Anterior cingulate cortex (tissue), 58 donors: Measurements from ENCODE around the gene CMYA5.

Experiments
- DNase-seq, 58 donors: peaks; one replicate each; lab custom pipeline; 2025; lab: John Stamatoyannopoulos, UW

CMYA5 gene

DNA sequence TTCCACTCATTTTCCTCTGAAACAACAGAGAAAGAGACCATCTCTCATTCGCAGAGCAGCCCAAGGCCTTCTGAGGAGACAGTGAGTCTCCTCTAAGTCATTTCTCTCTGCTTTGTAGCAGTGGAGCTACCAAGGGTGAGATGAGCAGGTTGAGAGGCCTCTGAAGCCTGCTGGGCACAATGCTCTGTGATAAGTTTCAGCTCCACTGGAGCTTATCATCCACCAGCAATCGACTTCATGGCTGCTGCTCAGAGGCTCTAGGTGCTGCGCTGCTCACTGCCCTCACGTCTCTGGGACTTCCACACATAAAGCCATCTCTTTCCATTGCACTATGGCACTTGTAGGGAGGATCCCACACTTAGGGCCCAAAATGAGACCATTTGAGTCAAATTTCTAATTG, 96.3 kb downstream of the CMYA5 start:
- no peak for DNase-seq

DNA sequence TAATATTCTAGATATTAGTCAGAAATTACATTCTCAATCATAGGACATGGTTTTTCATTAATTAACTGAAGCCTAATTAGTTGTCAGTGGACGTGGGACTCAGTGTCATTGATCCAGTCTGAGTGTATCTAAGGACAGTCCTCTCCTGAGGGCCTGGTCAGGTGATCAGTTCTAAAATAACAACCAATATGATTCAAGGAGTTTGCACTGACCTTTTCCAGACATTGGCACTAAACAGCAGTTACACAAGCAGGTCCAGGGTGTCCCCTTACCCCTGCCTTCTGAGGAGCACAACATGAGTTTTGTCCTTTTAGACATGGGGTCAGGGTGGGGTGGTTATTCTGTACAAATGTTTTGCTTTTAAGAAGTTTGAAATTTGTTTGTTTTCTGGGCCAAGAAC, 97.8 kb downstream of the CMYA5 start:
- no peak for DNase-seq

DNA sequence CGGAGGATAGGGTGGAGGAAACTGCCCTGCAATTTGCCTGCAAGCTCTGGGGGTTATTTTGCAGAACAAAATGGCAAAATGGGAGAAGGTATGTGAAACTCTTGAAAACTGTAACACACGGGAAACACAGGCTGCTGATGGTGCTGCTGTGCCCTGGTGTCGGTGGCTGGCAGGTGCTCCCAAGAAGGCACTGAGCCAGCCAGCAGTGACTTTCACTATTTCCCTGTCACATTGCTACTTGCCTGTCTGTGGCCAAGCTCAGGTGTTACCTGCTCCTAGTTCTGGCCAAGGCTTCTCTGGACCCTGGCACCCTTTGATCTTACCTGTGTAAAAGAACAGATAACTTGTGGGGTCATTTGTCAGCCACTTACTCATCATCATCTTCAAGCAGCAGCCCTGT, 102.2 kb downstream of the CMYA5 start:
- no peak for DNase-seq

GRCh38 chr5:79792463-79792862, 102.8 kb downstream of the CMYA5 start:
- DNase-seq: no peak

DNA sequence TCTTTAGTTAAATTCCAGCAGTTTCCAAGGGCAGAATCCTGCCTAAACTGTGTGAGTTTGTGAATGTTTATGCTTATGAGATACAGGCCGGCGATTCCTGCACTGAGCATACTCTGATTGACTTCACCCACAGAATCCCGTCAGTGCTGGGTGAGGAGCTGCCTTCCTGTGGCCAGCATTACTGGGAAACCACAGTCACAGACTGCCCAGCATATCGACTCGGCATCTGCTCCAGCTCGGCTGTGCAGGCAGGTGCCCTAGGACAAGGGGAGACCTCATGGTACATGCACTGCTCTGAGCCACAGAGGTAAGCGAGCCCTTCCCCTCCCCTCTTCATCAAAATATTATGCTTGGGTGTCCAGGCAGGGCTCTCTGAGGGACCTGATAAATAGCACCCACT, 103.7 kb downstream of the CMYA5 start:
- no peak for DNase-seq

DNA sequence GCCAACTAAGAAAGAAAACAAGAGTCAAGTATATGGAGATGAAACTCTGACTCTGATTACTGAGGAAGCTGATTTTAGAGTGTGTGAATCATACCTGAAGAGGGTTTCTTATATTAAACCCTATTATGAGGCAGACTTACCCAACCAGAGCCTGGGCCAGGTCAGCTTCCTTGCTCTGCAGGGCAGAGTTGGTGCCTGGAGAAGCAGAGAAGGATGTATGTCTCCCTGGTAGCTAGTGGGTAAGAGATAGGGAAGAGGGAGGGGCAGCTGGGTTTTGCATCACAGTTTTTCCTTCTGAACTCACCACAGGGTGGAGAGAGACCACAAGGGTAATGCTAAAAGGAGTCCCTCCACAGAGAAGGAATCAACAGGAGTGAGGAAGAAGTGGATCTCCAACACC, 104.1 kb downstream of the CMYA5 start:
- DNase-seq: no peak

GRCh38 chr5:79794347-79794746, 104.7 kb downstream of the CMYA5 start:
- no peak for DNase-seq

DNA sequence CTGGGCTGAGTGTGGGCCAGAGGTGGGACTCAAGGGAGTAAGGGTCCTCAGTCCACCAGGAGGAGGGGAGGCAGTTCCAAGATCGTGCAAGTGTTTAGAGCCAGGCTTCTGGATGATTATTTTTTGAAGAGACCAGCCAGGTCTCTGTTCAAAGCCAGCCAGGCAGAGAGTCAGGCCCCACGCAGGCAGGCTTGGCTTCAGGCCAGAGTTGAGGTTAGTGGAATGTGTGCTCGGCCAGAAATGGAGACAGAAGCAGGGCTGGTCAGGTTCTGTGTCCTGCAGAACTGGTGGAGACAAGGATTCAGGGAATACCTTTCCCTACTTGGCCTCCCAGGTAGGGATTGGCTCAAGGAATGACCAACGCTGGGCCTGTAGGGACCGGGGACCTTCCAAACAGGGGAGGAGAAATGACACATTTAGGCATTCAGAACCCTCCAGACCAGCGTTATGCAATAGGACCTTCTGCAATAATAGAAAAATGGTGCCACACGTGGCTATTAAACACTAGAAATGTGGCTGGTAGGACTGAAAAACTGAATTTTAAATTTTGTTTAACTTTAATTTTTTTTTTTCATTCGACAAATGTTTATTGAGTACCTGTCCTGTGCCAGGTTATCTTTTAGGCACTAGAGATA, 106.2 kb downstream of the CMYA5 start:
- DNase-seq: peak in 1 of 58 donors; percentile 25

GRCh38 chr5:79798893-79799590, 109.4 kb downstream of the CMYA5 start:
- DNase-seq: no peak

- no peak for DNase-seq
These were observed 111.6 kb downstream of the CMYA5 start for GRCh38 chr5:79800979-79801827.

- no peak for DNase-seq
These were observed 112.8 kb downstream of the CMYA5 start for GRCh38 chr5:79802406-79802805.

- DNase-seq: no peak
These were observed 113.4 kb downstream of the CMYA5 start for GRCh38 chr5:79803007-79803406.

DNA sequence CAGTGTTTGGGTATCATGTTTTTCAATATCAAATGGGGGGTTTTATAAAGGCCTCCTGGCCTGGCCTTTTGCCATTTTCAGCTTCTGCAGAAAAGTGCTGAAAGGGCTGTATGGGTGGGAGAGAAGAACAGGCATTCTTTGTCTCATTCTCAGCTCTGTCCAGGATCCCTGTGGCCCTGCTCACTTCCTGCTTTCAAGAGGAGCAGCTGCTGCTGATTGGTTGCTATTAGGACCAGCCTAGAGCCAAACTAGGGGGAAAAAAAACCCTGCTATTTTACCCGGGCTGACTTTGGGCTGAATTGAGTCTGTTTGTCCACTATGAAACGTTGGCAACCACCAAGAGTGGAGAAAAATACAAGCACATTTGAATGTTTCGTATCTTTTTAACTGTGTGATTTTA, 117.1 kb downstream of the CMYA5 start:
- DNase-seq: peak in 38 of 58 donors; percentile 5 to 63 (median 28)

GRCh38 chr5:79809743-79810142, 120.1 kb downstream of the CMYA5 start:
- DNase-seq: no peak

GRCh38 chr5:79811081-79811480, 121.4 kb downstream of the CMYA5 start:
- DNase-seq: no peak

DNA sequence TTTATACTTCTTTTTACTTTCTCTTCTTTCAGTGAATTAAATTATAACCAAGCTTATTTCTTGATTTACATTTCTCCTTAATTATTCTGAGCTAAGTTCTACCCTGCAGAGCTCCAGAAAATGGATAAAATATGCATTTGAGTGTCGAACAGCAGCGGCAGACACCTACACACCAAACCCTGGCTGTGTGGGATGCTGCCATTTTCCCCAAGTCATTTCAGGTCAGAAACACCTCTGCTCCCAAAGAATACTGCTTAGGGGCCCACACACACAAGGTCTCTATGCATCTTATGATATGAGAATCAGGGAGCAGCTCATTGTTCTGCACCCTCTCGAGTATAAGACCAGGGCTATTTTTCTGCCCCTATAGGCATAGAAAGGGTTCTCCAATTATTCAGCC, 122.3 kb downstream of the CMYA5 start:
- DNase-seq: peak in 1 of 58 donors; percentile 29

- no peak for DNase-seq
These were observed 125.1 kb downstream of the CMYA5 start for GRCh38 chr5:79814699-79815098.

GRCh38 chr5:79816014-79816413, 126.4 kb downstream of the CMYA5 start:
- no peak for DNase-seq

GRCh38 chr5:79820648-79821047, 131.0 kb downstream of the CMYA5 start:
- no peak for DNase-seq

- no peak for DNase-seq
These were observed 134.8 kb downstream of the CMYA5 start for GRCh38 chr5:79824444-79824843.

GRCh38 chr5:79825802-79826201, 136.2 kb downstream of the CMYA5 start:
- no peak for DNase-seq
